Activated CD4-positive, alpha-beta T cell treated with anti-CD3 and anti-CD28 coated beads for 36 hours (primary cell): Measurements from ENCODE around the gene SLC16A1. TPM values are rescaled to one million over a fixed set of nuclear protein-coding genes. Genes with fewer than 3 reads are reported as not detected.

Experiments
- total RNA-seq, 2 experiments: library from RNA; stranded (reverse); gene quantifications; one replicate each; pipeline ENCODE4 v1.2.3, GENCODE V29; 2021

Gene SLC16A1
- total RNA-seq, 2 experiments from 2014 or later: 70.0 to 70.4 TPM

Other genes with a start within 250 kb of the SLC16A1 start
- 10 to 100 TPM; 32.8 to 45.7 TPM for gene RHOC, start 249.1 kb downstream of the SLC16A1 start, total RNA-seq
- gene PPM1J, start 240.9 kb downstream of the SLC16A1 start, total RNA-seq: under 1 TPM; 0.75 to 0.88 TPM
- gene LRIG2, start 117.0 kb upstream of the SLC16A1 start, total RNA-seq: 10 to 100 TPM in 1 of 2 experiments, 1 to 10 TPM in 1; 7.1 to 10.2 TPM